TTC549 (cell line): ENCODE results near the gene SRPX2.

Source experiments
- FAIRE-seq: peaks from 2 replicates; lab custom pipeline; 2012; peaks lifted over from hg19 to GRCh38; lab: Jason Lieb, UNC

Gene SRPX2

GRCh38 chrX:100649550-100650356 lies 5.8 kb downstream of the SRPX2 start:
- FAIRE-seq = no peak

DNA sequence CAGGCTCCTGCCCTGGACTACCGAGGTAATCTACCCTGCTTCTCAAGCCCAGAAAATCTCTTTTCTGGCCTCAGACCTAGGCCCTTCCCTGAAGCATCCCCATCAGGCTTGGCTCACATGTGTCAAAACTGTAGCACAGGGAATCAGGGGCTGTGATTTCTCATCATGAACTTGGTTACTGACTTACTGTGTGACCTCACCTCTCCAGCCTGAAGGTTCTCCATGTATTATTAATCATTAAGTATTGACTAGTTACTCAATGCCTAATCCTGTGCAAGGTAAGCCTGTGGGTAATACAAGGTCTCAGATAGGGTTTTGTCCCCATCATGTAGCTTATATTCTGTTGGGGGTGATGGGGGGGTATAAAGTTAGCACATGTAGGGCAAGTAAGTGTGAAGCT lies 6.8 kb downstream of the SRPX2 start:
- no peak for FAIRE-seq

- no peak for FAIRE-seq
Observed at GRCh38 chrX:100652266-100652665, 8.3 kb downstream of the SRPX2 start.

GRCh38 chrX:100654261-100654660 lies 10.3 kb downstream of the SRPX2 start:
- no peak for FAIRE-seq

- FAIRE-seq = no peak
Observed at GRCh38 chrX:100658941-100659381, 15.0 kb downstream of the SRPX2 start.

DNA sequence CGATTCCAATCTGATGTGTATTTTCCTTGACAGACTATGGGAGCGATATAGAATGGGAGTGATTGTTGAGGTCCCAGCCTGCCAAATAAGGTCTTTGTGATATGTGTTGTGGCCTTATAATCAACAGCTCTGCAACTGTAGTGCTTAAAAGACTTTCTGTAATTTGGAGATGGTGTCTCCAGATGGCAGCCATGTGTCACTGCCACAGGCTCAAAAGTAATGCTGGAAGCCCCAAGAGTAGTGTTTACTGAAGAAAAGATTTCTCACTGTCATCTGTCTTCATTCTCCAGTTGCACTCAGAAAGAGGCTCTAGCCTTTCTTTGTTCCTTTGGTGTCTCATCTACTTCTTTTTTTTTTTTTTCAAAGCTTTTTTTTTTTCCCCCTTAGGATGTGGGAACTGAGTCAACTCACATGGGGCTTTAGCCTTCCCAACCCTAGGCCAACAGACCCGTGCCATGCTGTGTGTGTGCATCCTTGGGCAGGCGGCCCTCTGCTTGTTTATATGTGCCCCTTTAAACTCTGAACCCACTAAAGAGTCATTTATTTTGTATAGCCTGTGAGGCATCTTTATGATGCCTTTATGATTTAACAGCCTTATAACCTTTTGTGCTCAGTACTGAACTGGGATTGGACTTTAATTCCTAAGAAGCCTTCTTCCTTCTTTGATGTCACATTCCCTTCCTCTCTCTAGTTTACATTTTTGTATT lies 15.6 kb downstream of the SRPX2 start:
- FAIRE-seq = no peak

DNA sequence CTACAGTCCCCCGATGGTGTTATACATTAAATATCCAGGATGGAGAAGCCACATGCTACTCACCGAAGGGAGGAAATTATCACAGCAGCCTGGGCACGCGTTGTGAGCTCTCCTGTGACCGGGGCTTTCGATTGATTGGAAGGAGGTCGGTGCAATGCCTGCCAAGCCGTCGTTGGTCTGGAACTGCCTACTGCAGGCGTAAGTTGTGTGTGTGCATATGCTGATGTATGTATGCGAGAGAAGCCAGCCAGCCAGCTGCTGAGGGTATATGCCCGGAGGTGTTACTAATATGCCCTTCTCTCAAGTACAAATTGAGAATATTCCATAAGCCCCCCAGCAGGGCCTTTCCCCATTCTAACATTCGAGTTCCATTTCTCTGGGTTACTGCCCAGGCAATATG lies 18.2 kb downstream of the SRPX2 start:
- FAIRE-seq = no peak

- no peak for FAIRE-seq
Observed at GRCh38 chrX:100662796-100663195, 18.8 kb downstream of the SRPX2 start.

DNA sequence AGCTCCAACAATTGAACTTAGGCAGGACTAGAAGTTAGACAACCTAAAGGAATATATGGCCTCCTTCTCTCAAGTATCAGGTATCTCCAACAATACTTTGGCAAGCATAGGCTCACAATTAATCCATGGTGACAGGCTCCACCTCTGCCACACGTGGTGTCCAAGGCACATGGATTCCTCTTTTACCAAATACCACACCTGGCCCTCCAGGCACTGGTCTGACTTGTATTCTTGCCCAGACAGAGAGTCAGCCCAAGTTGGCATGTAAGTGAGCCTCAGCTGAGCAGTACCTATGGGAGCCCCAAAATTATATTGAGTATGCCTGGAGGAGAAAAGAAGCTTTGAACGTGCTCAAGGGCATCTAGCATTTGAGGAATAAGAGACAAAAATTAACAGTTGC lies 19.6 kb downstream of the SRPX2 start:
- FAIRE-seq = no peak

GRCh38 chrX:100672966-100673365 lies 29.0 kb downstream of the SRPX2 start:
- FAIRE-seq = no peak

GRCh38 chrX:100673397-100673953 lies 29.5 kb downstream of the SRPX2 start:
- no peak for FAIRE-seq

GRCh38 chrX:100674705-100675104 lies 30.7 kb downstream of the SRPX2 start:
- FAIRE-seq = no peak

- FAIRE-seq = no peak
Observed at GRCh38 chrX:100677611-100678181, 33.7 kb downstream of the SRPX2 start.

DNA sequence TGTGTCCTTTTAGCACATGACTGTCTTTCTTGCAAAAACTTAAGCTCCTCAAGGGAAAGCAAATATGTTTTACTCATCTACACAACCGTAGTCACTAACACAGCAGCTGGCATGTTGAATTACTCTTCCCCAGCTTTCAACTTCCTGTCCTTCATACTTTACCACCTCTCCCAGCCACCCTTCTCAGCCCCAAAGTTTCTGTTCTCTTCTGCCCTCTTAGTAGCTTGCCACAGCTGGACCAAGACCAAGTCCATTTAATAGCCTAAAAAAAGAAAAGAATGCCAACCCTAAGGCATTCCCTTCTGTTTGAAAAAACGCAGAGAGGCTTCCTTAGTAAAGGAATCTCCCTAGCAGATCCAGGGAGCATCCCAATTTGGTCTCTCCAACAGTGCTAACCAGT lies 36.8 kb downstream of the SRPX2 start:
- no peak for FAIRE-seq

DNA sequence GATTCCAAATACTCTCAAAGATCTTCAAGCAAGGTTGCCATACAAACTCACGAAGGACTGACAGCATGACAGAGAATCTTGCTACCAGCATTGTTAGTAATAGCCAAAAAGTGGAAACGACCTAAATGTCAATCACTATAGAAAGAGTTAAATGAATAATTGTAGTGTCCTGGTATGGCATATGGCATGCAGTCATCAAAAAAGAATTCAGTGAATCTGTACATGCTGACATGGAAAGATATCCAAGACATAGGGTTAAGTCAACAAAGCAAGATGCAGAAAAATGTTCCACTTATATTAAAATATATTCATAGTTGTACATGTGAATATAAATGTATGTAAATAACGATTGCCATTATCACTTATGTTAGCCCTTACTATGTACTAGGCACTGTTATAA lies 37.6 kb downstream of the SRPX2 start:
- FAIRE-seq = no peak

GRCh38 chrX:100682939-100683338 lies 38.9 kb downstream of the SRPX2 start:
- no peak for FAIRE-seq

DNA sequence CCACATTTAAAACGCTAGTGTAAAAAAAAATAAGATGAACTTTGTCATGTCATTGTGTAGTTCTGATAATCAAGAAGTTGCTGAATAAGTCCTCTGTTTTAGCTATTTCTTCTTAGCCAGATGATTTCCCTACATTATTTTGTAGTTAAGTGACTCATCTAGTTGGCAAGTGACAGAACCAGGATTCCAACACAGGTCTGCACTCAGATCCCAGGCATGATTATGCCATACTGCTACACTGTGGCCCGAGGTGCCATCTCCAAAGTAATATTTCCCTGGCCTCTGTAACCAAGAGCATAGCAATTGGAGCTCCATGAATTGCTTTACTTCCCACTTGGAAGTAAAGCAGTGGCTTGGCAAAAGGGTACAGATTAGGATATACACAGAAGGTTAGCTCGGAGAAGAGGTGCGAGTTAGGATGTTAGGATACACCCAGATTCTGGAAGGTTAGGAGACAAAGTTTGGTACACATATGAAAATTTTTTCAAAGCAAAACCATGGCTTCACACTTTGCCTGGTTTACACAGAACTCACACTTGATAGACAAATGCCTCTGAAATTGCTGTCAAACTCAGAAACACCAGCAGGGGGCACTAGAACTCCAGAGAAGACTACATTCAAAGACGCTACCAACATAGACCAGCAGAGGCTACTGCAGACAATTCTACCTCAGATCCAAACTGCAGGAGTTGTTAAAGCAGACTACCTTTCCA lies 41.4 kb downstream of the SRPX2 start:
- peak; percentile 90 for FAIRE-seq

- FAIRE-seq = no peak
Observed at GRCh38 chrX:100685997-100686305, 42.0 kb downstream of the SRPX2 start.

DNA sequence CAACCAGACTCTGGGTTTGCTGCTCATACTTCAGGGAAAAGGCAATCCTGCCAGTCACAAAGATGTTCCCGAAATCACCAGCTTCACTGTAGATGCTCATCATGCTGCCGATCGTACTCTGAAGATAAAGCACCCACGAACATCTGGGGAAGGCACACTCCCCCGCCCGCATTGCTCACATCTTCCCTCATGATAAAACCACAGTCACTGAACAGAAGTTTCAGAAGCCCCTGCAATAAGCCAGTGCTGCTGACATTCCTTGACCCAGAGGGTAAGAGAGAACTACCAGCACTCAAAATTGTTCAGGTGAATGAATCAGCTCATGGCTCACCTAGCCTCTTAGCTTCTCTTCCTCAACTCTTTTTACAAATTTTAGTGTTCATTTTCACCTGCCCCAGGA lies 43.1 kb downstream of the SRPX2 start:
- no peak for FAIRE-seq

DNA sequence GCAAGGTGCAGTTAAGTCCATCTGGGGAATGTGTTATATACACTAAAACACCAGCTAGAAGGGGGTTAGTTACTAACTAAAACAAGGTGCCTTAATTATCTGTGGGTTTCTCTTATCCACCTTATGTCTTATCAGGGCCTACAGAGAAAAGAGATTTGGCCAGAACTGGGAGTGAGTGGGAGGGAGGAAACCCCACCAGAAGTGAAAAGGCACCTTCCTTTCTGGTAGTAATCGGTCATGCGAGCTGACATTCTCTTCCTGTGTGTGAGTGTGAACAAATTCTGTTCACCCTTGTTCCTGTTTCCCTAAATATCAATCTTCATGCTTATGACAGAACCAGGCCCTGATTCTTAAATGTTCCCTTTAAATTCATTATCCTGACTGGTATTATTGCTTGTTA lies 43.5 kb downstream of the SRPX2 start:
- FAIRE-seq = no peak

GRCh38 chrX:100695302-100695701 lies 51.3 kb downstream of the SRPX2 start:
- no peak for FAIRE-seq

- no peak for FAIRE-seq
Observed at GRCh38 chrX:100695991-100696390, 52.0 kb downstream of the SRPX2 start.
